Activated T-cell treated with anti-CD3 and anti-CD28 coated beads, Interleukin-2, amount 50 U/mL, for 4 hours (primary cell): ENCODE measurements around the gene TMEM183A. TPM values are rescaled to one million over a fixed set of nuclear protein-coding genes. Genes with fewer than 3 reads are reported as not detected.

Source experiments
- ATAC-seq, 2 donors: fragments of 200-7000 bp; cut with Tn5 transposase; one replicate each; pipeline ENCODE4 v1.10.0; 2021
- DNase-seq: peaks from one replicate; pipeline ENCODE4 v3.0.0-alpha.2; 2020
- H3K27me3 Mint-ChIP-seq: one replicate; pipeline ENCODE4 v1.8.0; 2021; ENCODE audit warnings: low read depth, mixed read lengths
- H3K36me3 Mint-ChIP-seq: one replicate; pipeline ENCODE4 v1.8.0; 2022; ENCODE audit warnings: mixed read lengths; ENCODE audit not compliant: insufficient read depth
- H3K4me1 Mint-ChIP-seq: one replicate; pipeline ENCODE4 v1.8.0; 2021; ENCODE audit warnings: low read depth, mixed read lengths
- H3K4me3 Mint-ChIP-seq: one replicate; pipeline ENCODE4 v1.8.0; 2021; ENCODE audit warnings: mild to moderate bottlenecking, moderate library complexity, mixed read lengths
- H3K9me3 Mint-ChIP-seq: one replicate; pipeline ENCODE4 v1.8.0; 2021; ENCODE audit warnings: mixed read lengths
- total RNA-seq, 3 donors: library from RNA; stranded (reverse); gene quantifications; one replicate each; pipeline ENCODE4 v1.2.1, GENCODE V29; 2021

Gene TMEM183A
- total RNA-seq, 3 donors from 2014 or later = 82.3 to 85.8 (median 85.6) TPM

DNA sequence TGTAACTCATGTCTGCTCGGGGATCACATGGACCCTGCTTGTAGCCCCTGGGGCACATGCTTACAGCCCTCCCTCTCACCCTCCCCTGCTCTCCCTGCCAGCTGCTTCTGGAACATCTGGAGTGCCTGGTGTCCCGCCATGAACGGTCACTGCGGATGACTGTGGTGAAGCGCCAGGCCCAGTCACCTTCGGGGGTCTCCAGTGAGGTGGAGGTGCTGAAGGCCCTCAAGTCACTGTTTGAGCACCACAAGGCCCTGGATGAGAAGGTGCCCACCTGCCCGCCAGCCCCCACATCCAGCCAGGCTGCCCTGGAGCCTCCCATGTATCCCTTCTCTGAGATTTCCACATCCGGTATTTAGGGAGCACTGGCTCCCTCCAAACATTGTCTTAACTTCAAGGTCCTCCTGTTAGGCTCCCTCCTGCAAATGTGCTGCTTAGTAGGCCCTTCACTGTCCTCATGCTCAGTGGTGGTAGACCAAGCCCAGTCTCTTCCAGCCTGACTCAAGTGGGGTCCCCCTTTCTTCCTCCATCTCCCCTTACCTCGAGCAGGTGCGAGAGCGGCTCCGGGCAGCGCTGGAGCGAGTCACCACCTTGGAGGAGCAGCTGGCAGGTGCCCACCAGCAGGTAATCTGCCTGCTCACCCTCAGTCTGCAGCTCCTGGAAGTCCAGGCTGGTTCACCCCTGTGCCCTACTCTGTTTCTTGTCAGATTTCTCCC, 36.8 kb downstream of the TMEM183A start:
- Mint-ChIP-seq H3K4me3 (no peak overlapping the region), H3K4me1 (no peaks in the 10 kb centered on the region), H3K27me3 (peaks cover 10% of the 10 kb centered on the region), H3K9me3 (no peaks in the 10 kb centered on the region), H3K36me3 (no peaks in the 10 kb centered on the region)
- ATAC-seq (no peak), DNase-seq (no peak)

DNA sequence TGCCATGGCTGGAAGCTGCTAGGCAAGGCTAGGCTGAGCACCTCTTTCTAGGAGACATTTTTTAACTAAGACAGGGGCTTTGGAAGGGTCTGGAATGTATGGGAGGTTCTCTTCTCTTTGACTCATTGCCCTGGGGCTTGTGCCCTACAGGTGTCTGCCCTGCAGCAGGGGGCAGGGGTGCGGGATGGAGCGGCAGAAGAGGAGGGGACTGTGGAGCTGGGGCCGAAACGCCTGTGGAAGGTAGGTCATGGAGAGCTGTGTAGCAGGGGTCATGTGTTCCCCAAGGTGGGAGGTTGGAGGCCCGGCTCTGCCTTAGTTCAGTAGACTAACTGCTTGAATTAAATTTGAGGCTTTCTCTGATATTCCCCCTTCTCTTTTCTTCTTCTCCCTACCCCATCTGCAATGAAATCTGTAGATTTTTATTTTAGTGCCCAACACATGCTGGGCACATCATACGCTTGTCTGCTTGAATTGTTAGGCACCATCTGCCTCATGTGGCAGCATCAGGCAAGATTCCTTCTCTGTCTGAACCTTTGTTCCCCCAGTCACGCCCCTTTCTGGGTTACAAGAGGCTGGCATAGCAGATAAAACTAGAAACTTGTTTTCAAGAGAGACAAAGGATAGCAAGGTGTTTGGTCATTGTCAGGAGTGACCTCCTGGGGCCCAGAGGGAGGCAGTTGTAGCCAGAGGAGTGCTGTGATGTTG, 37.5 kb downstream of the TMEM183A start:
- Mint-ChIP-seq H3K4me3 (no peak overlapping the region), H3K36me3 (no peaks in the 10 kb centered on the region), H3K9me3 (no peaks in the 10 kb centered on the region), H3K4me1 (no peaks in the 10 kb centered on the region), H3K27me3 (peaks cover 7% of the 10 kb centered on the region)
- ATAC-seq (no peak), DNase-seq (no peak)

DNA sequence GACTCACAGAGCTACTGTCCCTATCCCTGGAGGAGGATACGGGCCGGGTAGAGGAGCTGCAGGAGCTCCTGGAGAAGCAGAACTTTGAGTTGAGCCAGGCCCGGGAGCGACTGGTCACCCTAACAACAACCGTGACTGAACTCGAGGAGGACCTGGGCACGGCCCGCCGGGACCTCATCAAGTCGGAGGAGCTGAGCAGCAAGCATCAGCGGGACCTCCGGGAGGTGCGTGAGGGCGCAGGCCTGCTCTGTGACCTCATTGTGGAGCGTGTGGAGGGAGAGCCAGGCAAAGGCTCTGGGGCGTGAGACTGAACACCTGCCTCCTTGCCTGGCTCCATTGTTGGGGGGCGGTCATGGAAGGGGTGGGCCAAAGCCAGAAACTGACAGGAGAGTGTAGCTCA, 38.2 kb downstream of the TMEM183A start:
- no peaks in the 10 kb centered on the region for H3K4me1 Mint-ChIP-seq
- no peak overlapping the region for H3K4me3 Mint-ChIP-seq
- DNase-seq (no peak), ATAC-seq (no peak)
- H3K9me3 Mint-ChIP-seq = no peaks in the 10 kb centered on the region
- H3K27me3 Mint-ChIP-seq = peaks cover 7% of the 10 kb centered on the region
- no peaks in the 10 kb centered on the region for H3K36me3 Mint-ChIP-seq

DNA sequence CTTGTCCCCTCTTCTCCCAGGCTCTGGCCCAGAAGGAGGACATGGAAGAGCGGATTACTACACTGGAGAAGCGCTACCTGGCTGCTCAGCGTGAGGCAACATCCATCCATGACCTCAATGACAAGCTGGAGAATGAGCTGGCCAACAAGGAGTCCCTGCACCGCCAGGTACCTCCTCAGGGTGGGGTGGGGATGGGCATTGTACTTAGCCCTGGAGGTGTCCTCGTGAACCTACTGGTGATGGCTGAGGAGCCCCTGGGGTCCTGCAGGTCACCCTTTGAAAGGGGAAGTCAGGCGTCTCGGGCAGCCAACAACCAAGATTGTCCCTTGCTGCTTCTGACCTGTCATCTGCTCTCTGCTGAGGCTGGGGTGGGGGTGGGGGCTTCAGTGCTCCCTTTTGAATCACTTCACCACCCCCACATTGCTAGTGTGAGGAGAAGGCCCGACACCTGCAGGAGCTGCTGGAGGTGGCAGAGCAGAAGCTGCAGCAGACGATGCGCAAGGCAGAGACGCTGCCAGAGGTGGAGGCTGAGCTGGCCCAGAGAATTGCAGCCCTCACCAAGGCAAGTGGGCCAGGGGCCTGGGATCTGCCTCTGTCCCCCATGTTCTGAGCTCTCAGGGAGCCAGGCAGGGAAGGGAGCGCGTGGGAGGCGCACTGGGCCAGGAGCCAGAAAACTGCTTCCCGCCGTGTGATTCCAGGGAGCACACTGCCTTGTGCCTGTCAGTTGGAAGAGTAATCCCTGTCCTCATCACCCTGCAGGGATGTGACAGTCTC, 38.8 kb downstream of the TMEM183A start:
- DNase-seq (no peak), ATAC-seq (no peak)
- H3K4me1 Mint-ChIP-seq = no peaks in the 10 kb centered on the region
- H3K36me3 Mint-ChIP-seq = no peaks in the 10 kb centered on the region
- peaks cover 10% of the 10 kb centered on the region for H3K27me3 Mint-ChIP-seq
- H3K9me3 Mint-ChIP-seq = no peaks in the 10 kb centered on the region
- no peak overlapping the region for H3K4me3 Mint-ChIP-seq

DNA sequence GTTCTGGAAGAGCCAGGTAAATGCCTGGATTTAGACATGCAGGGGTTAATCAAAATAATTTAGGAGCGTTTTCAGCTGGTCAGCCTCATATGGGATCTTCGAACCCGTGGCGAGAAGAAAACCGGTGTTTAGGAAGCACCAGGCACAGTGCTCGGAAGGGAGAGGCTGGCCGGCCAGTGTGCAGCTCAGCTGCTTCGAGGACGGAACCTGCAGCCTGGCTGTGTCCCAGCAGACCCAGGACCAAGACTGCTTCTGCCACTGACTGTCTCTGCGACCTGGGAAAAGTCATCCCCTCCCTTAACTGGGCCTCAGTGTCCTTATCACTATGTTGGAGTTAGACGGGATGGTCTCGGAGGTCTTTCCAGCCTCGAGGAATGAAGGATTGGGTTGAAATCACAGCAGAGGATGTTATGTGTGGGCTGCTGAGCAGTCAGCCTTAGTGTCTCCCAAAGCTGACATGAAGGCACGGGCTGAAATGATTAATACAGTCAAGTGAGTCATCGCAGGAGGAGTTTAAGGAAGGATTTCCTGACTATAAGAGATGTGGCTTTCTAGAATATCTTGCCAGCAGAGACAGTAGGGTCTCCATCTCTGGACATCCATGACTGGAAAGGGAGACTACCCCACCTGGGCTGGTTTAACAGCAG, 39.9 kb downstream of the TMEM183A start:
- H3K36me3 Mint-ChIP-seq = no peaks in the 10 kb centered on the region

DNA sequence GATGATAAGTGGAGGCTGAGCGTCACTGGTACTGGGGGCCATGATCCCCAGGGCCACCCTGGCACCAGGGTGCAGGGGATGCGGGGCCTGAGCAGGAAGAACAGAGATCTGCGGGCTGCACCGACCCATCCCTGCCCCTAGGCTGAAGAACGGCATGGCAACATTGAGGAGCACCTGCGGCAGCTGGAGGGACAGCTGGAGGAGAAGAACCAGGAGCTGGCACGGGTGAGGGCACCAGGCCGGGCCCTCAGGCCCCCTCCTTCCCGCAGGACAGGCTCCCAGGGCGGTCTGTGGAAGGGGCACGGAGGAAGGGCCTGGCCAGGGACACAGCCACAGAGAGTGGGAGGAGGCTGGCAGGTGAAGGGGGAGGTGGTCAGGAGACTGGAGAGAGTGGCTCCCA, 40.9 kb downstream of the TMEM183A start:
- ATAC-seq (no peak), DNase-seq (no peak)
- peaks cover 14% of the 10 kb centered on the region for H3K27me3 Mint-ChIP-seq
- H3K4me1 Mint-ChIP-seq = no peaks in the 10 kb centered on the region
- no peaks in the 10 kb centered on the region for H3K9me3 Mint-ChIP-seq
- no peak overlapping the region for H3K4me3 Mint-ChIP-seq
- H3K36me3 Mint-ChIP-seq = no peaks in the 10 kb centered on the region

More for the DNA sequence above, 39.9 kb downstream of the TMEM183A start:
- DNase-seq (no peak), ATAC-seq (no peak)
- Mint-ChIP-seq H3K4me3 (no peak overlapping the region), H3K27me3 (peaks cover 14% of the 10 kb centered on the region), H3K9me3 (no peaks in the 10 kb centered on the region), H3K4me1 (no peaks in the 10 kb centered on the region)

DNA sequence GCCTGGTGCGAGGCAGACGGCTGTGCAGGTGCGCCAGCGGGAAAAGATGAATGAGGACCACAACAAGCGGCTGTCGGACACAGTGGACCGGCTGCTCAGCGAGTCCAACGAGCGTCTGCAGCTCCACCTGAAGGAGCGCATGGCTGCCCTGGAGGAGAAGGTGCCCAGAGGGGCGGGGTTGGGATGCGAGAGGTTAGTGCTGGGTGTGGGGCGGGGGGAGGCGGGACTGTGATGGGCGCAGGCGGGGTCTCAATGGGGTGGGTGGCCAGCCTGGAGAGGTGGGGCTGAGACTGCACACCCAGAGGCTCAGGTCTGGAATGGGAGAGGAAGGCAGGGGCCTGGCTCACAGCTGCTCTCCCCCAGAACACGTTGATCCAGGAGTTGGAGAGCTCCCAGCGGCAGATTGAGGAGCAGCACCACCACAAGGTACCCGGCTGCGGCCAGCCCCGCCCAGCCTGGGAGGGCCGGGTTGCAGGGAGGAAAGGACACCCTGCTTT, 41.4 kb downstream of the TMEM183A start:
- no peaks in the 10 kb centered on the region for H3K36me3 Mint-ChIP-seq
- DNase-seq (no peak), ATAC-seq (no peak)
- H3K4me3 Mint-ChIP-seq = no peak overlapping the region
- H3K27me3 Mint-ChIP-seq = peaks cover 14% of the 10 kb centered on the region
- H3K4me1 Mint-ChIP-seq = no peaks in the 10 kb centered on the region
- H3K9me3 Mint-ChIP-seq = no peaks in the 10 kb centered on the region

DNA sequence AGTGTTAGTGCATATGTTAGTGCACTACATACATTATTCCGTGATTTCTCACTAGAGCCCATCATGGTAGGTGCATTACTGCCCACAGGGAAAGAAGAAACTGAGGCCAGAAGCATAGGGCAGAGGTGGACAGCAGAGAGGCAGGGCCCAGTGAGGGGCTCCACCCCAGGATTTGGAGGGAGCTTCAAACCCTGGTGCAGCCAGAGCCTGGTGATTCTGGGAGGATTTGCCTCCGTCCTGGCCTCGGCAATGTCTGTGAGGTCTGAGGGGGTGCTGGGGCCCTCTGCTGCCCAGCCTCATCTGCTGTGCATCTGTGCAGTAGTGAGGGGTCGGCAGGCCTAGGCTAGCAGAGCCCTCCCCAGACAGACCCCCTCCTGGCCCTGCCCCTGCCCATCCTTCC, 41.9 kb downstream of the TMEM183A start:
- Mint-ChIP-seq H3K36me3 (no peaks in the 10 kb centered on the region), H3K9me3 (no peaks in the 10 kb centered on the region), H3K4me1 (no peaks in the 10 kb centered on the region), H3K27me3 (peaks cover 14% of the 10 kb centered on the region), H3K4me3 (no peak overlapping the region)
- DNase-seq (no peak), ATAC-seq (no peak)

DNA sequence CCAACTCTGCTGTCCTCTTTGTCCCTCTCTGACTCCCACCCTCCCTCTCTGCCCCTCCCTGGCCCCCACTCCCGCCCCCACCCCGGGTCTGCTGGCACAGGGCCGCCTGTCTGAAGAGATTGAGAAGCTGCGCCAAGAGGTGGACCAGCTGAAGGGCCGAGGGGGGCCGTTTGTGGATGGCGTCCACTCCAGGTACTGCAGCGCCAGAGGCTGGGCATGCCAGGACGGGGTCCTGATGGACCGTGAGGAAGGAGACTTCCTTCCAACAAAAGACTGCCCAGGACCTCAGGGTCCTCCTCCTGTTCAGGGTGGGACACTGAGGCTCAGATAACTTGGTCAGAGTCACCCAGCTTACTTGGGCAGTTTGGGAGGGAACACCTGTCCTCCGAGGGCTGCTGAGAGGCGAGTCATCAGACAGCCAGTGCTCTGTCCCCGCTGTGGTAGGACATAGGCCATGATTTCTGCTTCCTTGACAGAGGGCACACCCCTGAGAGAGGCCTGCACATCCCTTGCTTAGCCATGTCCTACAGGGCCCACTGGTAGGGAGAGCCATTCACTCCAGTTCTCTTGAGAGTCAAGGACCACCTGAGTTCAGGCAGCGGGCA, 42.5 kb downstream of the TMEM183A start:
- ATAC-seq (no peak), DNase-seq (no peak)
- Mint-ChIP-seq H3K4me3 (no peak overlapping the region), H3K4me1 (no peaks in the 10 kb centered on the region), H3K27me3 (peaks cover 14% of the 10 kb centered on the region), H3K9me3 (no peaks in the 10 kb centered on the region), H3K36me3 (no peaks in the 10 kb centered on the region)

DNA sequence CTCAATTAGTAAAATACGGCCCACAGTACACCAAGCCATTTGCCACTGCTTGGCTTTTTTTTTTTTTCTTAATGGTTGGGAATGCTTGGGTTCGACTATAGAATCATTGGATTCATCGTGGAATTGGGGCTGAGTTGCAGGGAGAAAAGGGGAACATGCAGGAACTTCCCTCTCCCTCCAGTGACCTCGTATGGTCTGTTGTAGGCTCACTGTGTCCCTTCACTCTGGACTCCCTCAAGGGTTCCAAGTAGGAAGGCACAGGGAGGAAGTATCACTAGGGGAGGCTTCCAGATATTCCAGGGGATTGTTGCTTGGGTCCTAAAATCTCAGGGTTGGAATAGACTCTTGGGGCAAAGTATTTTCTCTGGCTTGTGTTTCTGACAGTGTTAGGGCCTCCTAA, 43.7 kb downstream of the TMEM183A start:
- Mint-ChIP-seq H3K4me3 (no peak overlapping the region), H3K27me3 (peaks cover 14% of the 10 kb centered on the region), H3K36me3 (no peaks in the 10 kb centered on the region), H3K4me1 (no peaks in the 10 kb centered on the region), H3K9me3 (no peaks in the 10 kb centered on the region)
- no peak for DNase-seq
- no peak for ATAC-seq

DNA sequence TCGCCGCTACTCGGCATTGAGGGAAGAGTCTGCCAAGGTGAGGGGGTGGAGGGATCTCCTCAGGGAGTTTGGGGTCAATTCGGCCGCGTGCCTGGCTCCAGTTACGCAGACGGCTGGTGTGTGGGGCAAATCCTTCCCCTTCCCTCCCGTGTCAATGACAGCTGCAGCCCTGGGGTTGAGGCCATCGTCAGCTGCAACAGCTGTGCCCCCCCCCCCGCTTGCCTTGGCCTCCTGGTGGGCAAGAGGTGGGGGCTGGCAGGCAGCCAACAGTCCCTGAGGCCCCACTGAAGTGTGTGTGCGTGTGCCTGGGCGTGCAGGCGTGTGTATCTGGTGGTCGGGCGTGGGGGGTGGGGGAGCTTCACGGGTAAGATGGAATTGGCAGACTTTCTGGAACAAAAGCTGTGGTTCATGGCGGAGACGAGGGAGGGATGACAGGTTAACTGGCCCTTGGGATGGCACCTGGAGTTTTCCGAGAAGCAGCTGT, 44.7 kb downstream of the TMEM183A start:
- Mint-ChIP-seq H3K27me3 (peaks cover 14% of the 10 kb centered on the region), H3K9me3 (no peaks in the 10 kb centered on the region), H3K36me3 (no peaks in the 10 kb centered on the region), H3K4me1 (no peaks in the 10 kb centered on the region), H3K4me3 (no peak overlapping the region)
- ATAC-seq (no peak), DNase-seq (no peak)

DNA sequence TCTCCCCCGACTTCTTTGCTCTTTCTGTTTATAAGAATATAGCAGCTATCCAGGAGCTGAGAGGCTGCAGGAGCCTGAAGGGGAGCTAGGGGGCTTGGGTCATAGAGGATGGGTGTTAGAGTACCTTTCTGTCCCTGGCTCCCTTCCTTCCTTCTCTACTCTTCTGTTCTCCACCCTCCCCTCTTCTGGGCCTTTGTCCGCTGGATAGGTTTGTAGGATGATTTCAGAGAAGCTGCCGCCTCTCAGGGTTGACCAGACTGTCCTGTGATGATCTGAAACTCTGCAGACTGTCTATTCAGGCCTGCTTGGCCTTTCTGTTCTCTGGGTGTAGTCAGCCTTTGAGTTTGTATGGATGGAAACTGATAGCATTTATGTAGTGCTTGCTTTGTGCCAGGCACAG, 45.4 kb downstream of the TMEM183A start:
- Mint-ChIP-seq H3K9me3 (no peaks in the 10 kb centered on the region), H3K27me3 (peaks cover 12% of the 10 kb centered on the region), H3K4me3 (no peak overlapping the region), H3K4me1 (no peaks in the 10 kb centered on the region), H3K36me3 (no peaks in the 10 kb centered on the region)
- DNase-seq = no peak
- ATAC-seq = no peak

DNA sequence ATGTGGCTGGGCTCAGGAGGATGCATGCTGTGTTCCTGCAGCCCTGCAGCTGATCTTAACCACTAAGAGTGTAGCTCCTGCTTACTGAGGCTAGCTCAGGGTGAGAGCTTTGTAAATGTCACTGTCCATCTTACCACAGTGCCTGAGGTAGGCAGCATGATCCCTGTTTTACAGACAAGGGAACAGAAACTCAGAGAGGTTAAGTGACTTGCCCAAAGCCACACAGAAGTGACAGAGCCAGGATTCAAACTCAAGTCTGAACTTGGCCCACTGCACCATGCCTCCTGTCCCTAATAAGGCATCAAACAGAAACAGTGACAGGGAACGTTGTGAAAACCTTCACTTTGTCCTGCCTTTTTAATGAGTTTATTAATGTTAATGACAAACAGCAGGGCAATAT, 47.0 kb downstream of the TMEM183A start:
- no peak for ATAC-seq

DNA sequence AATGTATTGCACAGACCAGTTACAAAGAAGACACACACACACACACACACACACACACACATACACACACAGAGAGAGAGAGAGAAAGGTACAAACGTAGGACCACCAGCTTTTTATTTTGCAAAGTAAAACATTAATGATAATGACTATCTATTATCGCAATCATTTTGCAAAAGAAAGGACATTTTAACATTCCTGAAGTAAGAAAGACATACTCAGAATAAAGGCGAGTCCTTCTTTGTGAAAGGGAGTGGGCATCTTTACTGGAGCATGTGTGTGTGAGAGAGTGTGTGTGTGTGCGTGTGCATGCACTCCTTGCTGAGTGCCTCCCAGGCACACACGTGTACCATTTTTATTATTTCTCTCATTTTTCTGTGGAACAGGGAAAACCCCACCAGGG, 47.5 kb downstream of the TMEM183A start:
- Mint-ChIP-seq H3K36me3 (no peaks in the 10 kb centered on the region), H3K4me3 (no peak overlapping the region), H3K4me1 (no peaks in the 10 kb centered on the region), H3K9me3 (no peaks in the 10 kb centered on the region), H3K27me3 (peaks cover 12% of the 10 kb centered on the region)
- DNase-seq (no peak), ATAC-seq (no peak)

More for the DNA sequence above, 47.0 kb downstream of the TMEM183A start:
- Mint-ChIP-seq H3K4me1 (no peaks in the 10 kb centered on the region), H3K4me3 (no peak overlapping the region), H3K9me3 (no peaks in the 10 kb centered on the region), H3K27me3 (peaks cover 10% of the 10 kb centered on the region), H3K36me3 (no peaks in the 10 kb centered on the region)
- DNase-seq = no peak
